ENCODE measurements around the gene AUTS2.

The AUTS2 gene

DNA sequence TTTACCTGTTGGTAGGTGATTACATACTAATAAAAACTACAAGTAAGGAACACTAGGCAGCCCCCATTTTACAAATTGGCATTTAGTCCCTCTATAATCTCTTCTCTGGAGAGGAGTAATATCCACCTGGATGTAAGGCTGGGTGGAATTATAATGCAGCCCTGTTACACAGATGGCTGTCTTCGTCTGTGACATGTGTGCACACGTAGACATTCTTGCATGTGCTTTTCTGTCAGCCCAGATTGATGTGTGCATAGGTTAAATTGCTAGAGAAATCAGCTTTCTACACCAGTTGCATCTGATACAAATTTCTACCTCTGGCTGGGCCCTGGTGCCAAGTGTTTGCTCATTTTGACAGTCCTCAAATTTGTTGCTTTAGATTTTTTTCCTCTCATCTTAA lies 715.9 kb downstream of the AUTS2 start:
- peaks cover 12% of the 10 kb centered on the region for H3K4me1 ChIP-seq (ENCODE audit: insufficient read depth, poor library complexity, severe bottlenecking)
- ATAC-seq (ENCODE audit: low read depth) (no peak), DNase-seq (ENCODE audit: low spot score) (no peak)
- TF ChIP-seq, protein P1, sequence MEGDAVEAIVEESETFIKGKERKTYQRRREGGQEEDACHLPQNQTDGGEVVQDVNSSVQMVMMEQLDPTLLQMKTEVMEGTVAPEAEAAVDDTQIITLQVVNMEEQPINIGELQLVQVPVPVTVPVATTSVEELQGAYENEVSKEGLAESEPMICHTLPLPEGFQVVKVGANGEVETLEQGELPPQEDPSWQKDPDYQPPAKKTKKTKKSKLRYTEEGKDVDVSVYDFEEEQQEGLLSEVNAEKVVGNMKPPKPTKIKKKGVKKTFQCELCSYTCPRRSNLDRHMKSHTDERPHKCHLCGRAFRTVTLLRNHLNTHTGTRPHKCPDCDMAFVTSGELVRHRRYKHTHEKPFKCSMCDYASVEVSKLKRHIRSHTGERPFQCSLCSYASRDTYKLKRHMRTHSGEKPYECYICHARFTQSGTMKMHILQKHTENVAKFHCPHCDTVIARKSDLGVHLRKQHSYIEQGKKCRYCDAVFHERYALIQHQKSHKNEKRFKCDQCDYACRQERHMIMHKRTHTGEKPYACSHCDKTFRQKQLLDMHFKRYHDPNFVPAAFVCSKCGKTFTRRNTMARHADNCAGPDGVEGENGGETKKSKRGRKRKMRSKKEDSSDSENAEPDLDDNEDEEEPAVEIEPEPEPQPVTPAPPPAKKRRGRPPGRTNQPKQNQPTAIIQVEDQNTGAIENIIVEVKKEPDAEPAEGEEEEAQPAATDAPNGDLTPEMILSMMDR (IDR thresholded peaks at IDR 0.05; ENCODE audit: poor library complexity, severe bottlenecking): no peak
- H3K27me3 ChIP-seq (ENCODE audit: insufficient read depth, poor library complexity, severe bottlenecking): no peaks in the 10 kb centered on the region
- H3K36me3 ChIP-seq (ENCODE audit: low read depth): no peaks in the 10 kb centered on the region
- no peak overlapping the region for H3K4me3 ChIP-seq (ENCODE audit: severe bottlenecking)
- H3K9me3 ChIP-seq (ENCODE audit: severe bottlenecking): no peaks in the 10 kb centered on the region
- no peak overlapping the region for H3K27ac ChIP-seq (ENCODE audit: poor library complexity, severe bottlenecking)

DNA sequence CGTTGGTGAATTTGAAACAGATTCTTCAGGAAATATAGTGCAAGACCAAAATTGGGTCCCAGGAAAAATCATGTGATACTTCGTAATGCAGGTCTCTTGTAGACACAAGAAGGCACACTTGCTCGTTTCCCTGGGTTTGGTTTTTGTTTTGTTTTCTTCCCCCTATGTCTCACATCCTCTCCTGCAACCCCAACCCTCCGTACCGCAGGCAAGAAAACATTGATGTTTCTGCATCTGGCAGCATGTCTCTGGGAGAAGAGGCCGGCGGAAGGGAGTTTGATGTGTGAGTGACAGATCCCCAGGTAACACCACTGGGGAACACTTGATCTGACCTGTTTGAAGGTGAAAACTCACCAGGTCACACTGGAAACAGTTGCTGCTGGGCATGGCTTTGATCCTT lies 718.5 kb downstream of the AUTS2 start:
- H3K4me1 ChIP-seq (ENCODE audit: insufficient read depth, poor library complexity, severe bottlenecking): peaks cover 19% of the 10 kb centered on the region
- DNase-seq (ENCODE audit: low spot score) (no peak), ATAC-seq (ENCODE audit: low read depth) (no peak)
- no peak overlapping the region for H3K4me3 ChIP-seq (ENCODE audit: severe bottlenecking)
- no peaks in the 10 kb centered on the region for H3K9me3 ChIP-seq (ENCODE audit: severe bottlenecking)
- H3K27me3 ChIP-seq (ENCODE audit: insufficient read depth, poor library complexity, severe bottlenecking): no peaks in the 10 kb centered on the region
- H3K36me3 ChIP-seq (ENCODE audit: low read depth): no peaks in the 10 kb centered on the region
- peak overlapping the region; percentile 80 for H3K27ac ChIP-seq (ENCODE audit: poor library complexity, severe bottlenecking)
- TF ChIP-seq, protein P1 (IDR thresholded peaks at IDR 0.05; ENCODE audit: poor library complexity, severe bottlenecking): no peak

DNA sequence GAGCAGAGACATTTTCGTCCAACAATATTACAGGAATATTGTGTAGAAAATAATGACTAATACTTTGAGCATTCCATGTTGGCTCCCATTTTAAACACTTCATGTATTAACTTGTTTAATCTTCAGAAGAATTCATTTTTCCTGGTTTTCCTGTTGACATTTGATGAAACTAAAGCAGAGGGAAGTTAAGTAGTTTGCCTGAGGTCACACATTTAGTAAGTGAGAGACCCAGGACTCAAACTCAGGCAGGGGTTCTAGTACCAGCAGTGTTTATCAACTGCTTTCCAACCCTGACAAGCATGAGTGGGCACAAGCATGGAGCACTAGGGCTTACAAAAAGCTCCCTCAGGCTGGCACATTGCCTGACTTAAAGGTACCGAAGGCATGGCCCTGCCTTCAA lies 719.1 kb downstream of the AUTS2 start:
- peaks cover 19% of the 10 kb centered on the region for H3K4me1 ChIP-seq (ENCODE audit: insufficient read depth, poor library complexity, severe bottlenecking)
- H3K4me3 ChIP-seq (ENCODE audit: severe bottlenecking): no peak overlapping the region
- H3K36me3 ChIP-seq (ENCODE audit: low read depth): no peaks in the 10 kb centered on the region
- H3K27ac ChIP-seq (ENCODE audit: poor library complexity, severe bottlenecking): peak overlapping the region; percentile 80
- ATAC-seq (ENCODE audit: low read depth) (peak; percentile 86), DNase-seq (ENCODE audit: low spot score) (no peak)
- no peaks in the 10 kb centered on the region for H3K9me3 ChIP-seq (ENCODE audit: severe bottlenecking)
- TF ChIP-seq, protein P1 (IDR thresholded peaks at IDR 0.05; ENCODE audit: poor library complexity, severe bottlenecking): no peak
- H3K27me3 ChIP-seq (ENCODE audit: insufficient read depth, poor library complexity, severe bottlenecking): no peaks in the 10 kb centered on the region

DNA sequence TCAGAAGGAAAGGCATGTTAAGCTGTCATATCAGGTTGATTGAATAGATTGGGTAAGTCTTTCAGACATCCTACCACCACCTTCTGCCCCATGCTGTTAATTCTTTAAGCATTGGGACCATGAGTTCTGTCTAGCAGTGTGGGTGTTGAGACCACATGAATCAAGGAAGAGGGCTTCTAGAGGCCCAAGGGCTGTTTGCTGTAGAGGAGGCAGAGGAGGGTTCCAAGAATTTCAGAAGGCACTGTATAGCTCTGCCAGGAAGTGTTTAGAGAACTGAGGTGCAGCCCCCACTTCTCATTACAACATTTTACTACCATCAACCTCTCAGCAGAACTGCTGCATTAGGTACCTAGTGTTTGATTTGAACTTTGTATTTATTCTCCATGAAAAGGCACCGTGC lies 720.2 kb downstream of the AUTS2 start:
- peaks cover 19% of the 10 kb centered on the region for H3K4me1 ChIP-seq (ENCODE audit: insufficient read depth, poor library complexity, severe bottlenecking)
- H3K4me3 ChIP-seq (ENCODE audit: severe bottlenecking): no peak overlapping the region
- no peak overlapping the region for H3K27ac ChIP-seq (ENCODE audit: poor library complexity, severe bottlenecking)
- no peak for ATAC-seq (ENCODE audit: low read depth)
- H3K27me3 ChIP-seq (ENCODE audit: insufficient read depth, poor library complexity, severe bottlenecking): no peaks in the 10 kb centered on the region
- DNase-seq (ENCODE audit: low spot score): no peak
- TF ChIP-seq, protein P1 (IDR thresholded peaks at IDR 0.05; ENCODE audit: poor library complexity, severe bottlenecking): no peak
- H3K36me3 ChIP-seq (ENCODE audit: low read depth): no peaks in the 10 kb centered on the region
- H3K9me3 ChIP-seq (ENCODE audit: severe bottlenecking): no peaks in the 10 kb centered on the region

DNA sequence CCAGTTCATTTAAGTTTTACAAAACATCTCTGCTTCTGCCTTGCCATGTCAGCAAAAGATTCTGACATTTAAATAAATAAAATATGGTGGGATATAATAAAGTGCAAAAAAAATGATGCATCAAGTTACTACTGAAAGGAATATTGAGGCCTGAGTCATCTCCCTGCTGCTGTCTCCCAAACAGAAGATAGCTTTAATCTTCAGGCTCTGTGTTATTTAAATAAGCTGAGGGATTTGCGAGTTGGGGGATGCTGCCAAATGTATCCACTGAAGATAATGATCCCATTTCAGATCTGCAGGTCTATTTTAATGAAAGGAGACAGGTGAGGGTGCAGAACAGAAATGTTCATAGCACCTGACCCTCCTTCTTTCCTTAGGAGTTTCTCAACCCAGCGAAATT lies 720.8 kb downstream of the AUTS2 start:
- Histone ChIP-seq H3K4me1 (ENCODE audit: insufficient read depth, poor library complexity, severe bottlenecking) (peaks cover 19% of the 10 kb centered on the region), H3K27me3 (ENCODE audit: insufficient read depth, poor library complexity, severe bottlenecking) (no peaks in the 10 kb centered on the region), H3K9me3 (ENCODE audit: severe bottlenecking) (no peaks in the 10 kb centered on the region), H3K27ac (ENCODE audit: poor library complexity, severe bottlenecking) (no peak overlapping the region), H3K36me3 (ENCODE audit: low read depth) (no peaks in the 10 kb centered on the region), H3K4me3 (ENCODE audit: severe bottlenecking) (no peak overlapping the region)
- ATAC-seq (ENCODE audit: low read depth) (no peak), DNase-seq (ENCODE audit: low spot score) (no peak)
- TF ChIP-seq, protein P1 (IDR thresholded peaks at IDR 0.05; ENCODE audit: poor library complexity, severe bottlenecking): no peak
